ENCODE results near the gene SCAMP2. TPM values are rescaled to one million over a fixed set of nuclear protein-coding genes. Genes with fewer than 3 reads are reported as not detected.

The SCAMP2 gene
- total RNA-seq, 1 experiment from 2014 or later = 121 TPM

GRCh38 chr15:74863239-74864056, 9.7 kb downstream of the SCAMP2 start:
- TF ChIP-seq REST (IDR thresholded peaks at IDR 0.05; ENCODE audit: insufficient read depth in 1 of 2, low read depth in 2 of 2, low read length in 1 of 2) (no peak), TCF7L2 (IDR thresholded peaks at IDR 0.05; ENCODE audit: low read depth, low read length) (no peak), POLR2AphosphoS5 (IDR thresholded peaks at IDR 0.05; ENCODE audit: low read depth, low read length) (no peak), SIN3A (IDR thresholded peaks at IDR 0.05; ENCODE audit: borderline replicate concordance, insufficient read depth, low read depth, low read length) (no peak)
- TF ChIP-seq, protein P1, sequence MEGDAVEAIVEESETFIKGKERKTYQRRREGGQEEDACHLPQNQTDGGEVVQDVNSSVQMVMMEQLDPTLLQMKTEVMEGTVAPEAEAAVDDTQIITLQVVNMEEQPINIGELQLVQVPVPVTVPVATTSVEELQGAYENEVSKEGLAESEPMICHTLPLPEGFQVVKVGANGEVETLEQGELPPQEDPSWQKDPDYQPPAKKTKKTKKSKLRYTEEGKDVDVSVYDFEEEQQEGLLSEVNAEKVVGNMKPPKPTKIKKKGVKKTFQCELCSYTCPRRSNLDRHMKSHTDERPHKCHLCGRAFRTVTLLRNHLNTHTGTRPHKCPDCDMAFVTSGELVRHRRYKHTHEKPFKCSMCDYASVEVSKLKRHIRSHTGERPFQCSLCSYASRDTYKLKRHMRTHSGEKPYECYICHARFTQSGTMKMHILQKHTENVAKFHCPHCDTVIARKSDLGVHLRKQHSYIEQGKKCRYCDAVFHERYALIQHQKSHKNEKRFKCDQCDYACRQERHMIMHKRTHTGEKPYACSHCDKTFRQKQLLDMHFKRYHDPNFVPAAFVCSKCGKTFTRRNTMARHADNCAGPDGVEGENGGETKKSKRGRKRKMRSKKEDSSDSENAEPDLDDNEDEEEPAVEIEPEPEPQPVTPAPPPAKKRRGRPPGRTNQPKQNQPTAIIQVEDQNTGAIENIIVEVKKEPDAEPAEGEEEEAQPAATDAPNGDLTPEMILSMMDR (IDR thresholded peaks at IDR 0.05) = no peak
- no peaks in the 10 kb centered on the region for H3K9me3 ChIP-seq (ENCODE audit: control insufficient read depth, insufficient read depth, low read depth, low read length)
- CTCF ChIA-PET = no interaction called here
- peak; percentile 80 for ATAC-seq
- 0 out of 2 replicates have a peak overlapping the region, but pooled peaks have one; percentile 9 for H3K27ac ChIP-seq (ENCODE audit: low read length)
- peaks cover 9% of the 10 kb centered on the region; the same call in 1 of the 2 replicates for H3K4me1 ChIP-seq (ENCODE audit: control insufficient read depth, insufficient read depth, low read length)
- H3K4me3 ChIP-seq (ENCODE audit: low read depth in 2 of 2, low read length in 2 of 2) = no peak overlapping the region
- DNase-seq (ENCODE audit: low read depth, low spot score) = peak; percentile 53
- no peaks in the 10 kb centered on the region for H3K36me3 ChIP-seq (ENCODE audit: control insufficient read depth, insufficient read depth, low read length)
- no TSS peak for BruUV-seq (replicated peaks)
- in situ Hi-C loops (cut with HindIII; ENCODE audit: low pct_unique_long_range_greater_than_20kb, low sequenced_read_pairs) = no loop called here
- no peaks in the 10 kb centered on the region for H3K27me3 ChIP-seq (ENCODE audit: control insufficient read depth, insufficient read depth, low read length)
- POLR2A ChIA-PET = interaction anchor here (0.5 kb wide), 1 partner anchor 94 kb away, joined by 5 read pairs; no protein-coding TSS in a partner anchor
- intact Hi-C loops (cut with micrococcal nuclease; ENCODE audit: unreplicated experiment) = no loop called here

GRCh38 chr15:74858369-74858740, 14.8 kb downstream of the SCAMP2 start:
- intact Hi-C loops (cut with micrococcal nuclease; ENCODE audit: unreplicated experiment) = no loop called here

More at GRCh38 chr15:74858369-74858740, 14.8 kb downstream of the SCAMP2 start:
- no peak for ATAC-seq
- TF ChIP-seq, protein P1 (IDR thresholded peaks at IDR 0.05) = no peak
- no peak for TF ChIP-seq SIN3A (IDR thresholded peaks at IDR 0.05; ENCODE audit: borderline replicate concordance, insufficient read depth, low read depth, low read length)
- no peak for TF ChIP-seq REST (IDR thresholded peaks at IDR 0.05; ENCODE audit: insufficient read depth in 1 of 2, low read depth in 2 of 2, low read length in 1 of 2)
- TSS peak; percentile 22 for BruUV-seq (replicated peaks)
- CTCF ChIA-PET = interaction anchor here (0.6 kb wide), 1 partner anchor 11 kb away, joined by 11 read pairs; no protein-coding TSS in a partner anchor
- peaks cover under 1% of the 10 kb centered on the region; the same call in 1 of the 2 replicates for H3K36me3 ChIP-seq (ENCODE audit: control insufficient read depth, insufficient read depth, low read length)
- H3K9me3 ChIP-seq (ENCODE audit: control insufficient read depth, insufficient read depth, low read depth, low read length) = no peaks in the 10 kb centered on the region
- H3K4me1 ChIP-seq (ENCODE audit: control insufficient read depth, insufficient read depth, low read length) = no peaks in the 10 kb centered on the region
- no peak for DNase-seq (ENCODE audit: low read depth, low spot score)
- in situ Hi-C loops (cut with HindIII; ENCODE audit: low pct_unique_long_range_greater_than_20kb, low sequenced_read_pairs) = no loop called here
- no peaks in the 10 kb centered on the region for H3K27me3 ChIP-seq (ENCODE audit: control insufficient read depth, insufficient read depth, low read length)
- H3K4me3 ChIP-seq (ENCODE audit: low read depth in 2 of 2, low read length in 2 of 2) = no peak overlapping the region
- POLR2A ChIA-PET = no interaction called here
- H3K27ac ChIP-seq (ENCODE audit: low read length) = no peak overlapping the region
